Dermis blood vessel endothelial cell (primary cell): ENCODE measurements around the gene MRPL23. TPM values are rescaled to one million over a fixed set of nuclear protein-coding genes. Genes with fewer than 3 reads are reported as not detected.

Source experiments
- DNase-seq: peaks from one replicate; pipeline ENCODE4 v3.0.0; 2010
- total RNA-seq: library from RNA; depleted of rRNA; stranded (reverse); fragments of >200 nt; gene quantifications from 2 replicates; pipeline ENCODE4 v1.2.3, GENCODE V29; 2014

The MRPL23 gene
- total RNA-seq, 1 donor from 2014 or later, result 128 TPM

DNA sequence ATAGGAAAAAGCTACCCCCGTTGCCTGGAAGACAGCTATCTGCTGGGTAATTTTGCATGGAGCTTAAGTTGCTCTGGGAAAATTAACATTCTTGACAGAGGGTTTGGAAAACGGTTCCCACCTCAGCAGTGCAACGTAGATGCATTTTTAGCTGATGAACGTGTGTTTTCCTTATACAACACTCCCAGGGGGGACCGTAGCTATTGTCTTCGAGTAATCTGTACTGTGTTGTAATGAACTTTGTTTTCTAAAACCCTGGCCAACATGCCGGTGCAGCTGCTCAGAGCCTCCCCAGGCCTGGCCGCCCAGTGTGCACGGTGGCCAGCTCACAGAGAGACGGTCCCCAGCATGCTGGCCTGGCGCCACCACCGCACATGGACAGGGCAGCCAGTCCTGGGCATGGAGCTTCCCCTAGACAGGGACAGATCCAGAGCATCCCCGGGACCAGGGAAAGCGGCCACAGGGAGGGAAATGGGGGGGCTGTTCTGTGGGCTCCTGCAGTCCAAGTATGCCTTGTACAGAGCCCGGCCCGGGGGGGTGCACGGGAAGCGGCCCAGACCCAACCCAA, 25.5 kb upstream of the MRPL23 start:
- peak; percentile 47 for DNase-seq

DNA sequence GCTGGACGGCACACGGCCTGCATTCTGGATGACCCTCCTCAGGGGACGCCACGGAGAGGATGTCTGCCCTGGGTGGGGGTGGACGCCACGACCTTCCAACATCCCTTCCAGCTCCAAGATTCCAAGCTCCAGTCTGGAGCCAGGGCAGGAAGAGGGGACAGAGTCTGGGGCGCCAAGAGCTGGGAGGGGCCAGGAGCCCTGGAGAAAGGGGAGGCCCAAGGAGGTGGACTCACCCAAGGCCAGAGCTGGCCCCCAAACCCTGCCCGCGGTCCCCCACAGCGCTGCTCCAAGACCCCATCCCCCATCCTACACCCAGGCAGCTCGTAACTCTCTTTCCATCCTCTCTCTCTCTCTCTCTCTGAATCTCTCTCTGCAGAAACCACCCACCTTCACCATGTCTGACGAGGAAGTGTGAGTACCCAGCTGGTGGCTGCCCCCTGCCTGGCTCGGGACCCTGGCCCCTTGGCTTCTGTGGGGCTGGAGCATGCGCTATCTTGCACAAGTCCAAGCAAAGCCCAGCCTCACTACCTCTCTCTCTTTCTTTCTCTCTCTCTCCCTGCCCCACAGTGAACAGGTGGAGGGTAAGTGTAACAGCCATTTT, 24.6 kb upstream of the MRPL23 start:
- no peak for DNase-seq

DNA sequence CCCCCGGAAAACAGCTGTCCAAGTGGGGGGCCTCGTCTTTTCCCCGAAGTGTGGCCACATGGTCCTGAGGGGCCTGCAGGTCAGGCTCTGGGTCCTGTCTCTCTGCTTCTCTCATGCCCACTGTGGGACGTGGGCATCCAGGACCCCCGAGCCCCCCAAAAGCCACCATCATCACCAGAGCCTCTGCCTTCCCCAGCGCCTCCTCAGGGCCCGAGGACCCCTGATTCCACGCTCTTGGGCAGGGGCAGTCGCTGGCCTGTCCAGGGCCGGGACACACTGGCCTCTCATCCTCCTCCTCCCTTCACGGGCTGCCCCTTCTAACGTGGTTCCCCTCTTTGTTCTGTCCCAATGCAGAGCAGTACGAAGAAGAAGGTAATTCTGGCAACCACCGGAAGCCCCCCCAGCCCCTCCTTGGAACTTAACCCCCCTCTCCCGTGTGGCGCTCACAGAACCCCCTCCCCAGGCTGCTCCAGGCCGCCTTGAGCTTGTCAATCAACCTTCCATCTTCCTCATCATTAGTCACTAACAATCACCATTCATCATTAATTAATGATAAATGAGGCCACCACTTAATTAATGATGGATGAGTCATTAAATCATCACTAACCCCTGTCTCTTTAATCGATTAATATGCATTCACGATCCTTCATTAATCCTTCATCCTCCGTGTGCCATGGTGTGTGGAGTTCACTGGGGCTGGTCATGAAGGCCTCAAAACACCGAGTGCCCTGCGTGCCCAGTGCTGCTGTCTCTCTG, 23.8 kb upstream of the MRPL23 start:
- no peak for DNase-seq

DNA sequence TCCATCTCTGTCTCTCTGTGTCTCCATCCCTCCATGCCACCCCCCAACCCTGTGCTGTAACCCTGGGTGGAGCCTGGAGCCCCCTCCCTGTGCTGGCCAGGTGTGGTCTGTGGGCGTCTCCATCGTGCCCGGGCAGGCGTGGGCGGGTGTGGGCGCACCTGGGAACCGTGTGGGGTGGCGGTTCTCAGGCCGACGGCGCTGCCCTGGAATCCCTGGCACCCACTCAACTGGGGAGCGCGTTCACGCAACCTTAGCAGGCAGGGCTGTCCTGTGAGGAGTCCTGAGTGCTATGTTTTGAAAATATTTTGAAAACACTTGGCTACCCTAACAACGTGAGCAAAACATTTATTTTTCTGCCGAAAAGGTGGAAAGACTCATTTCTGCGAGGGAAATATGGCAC, 23.0 kb upstream of the MRPL23 start:
- no peak for DNase-seq

DNA sequence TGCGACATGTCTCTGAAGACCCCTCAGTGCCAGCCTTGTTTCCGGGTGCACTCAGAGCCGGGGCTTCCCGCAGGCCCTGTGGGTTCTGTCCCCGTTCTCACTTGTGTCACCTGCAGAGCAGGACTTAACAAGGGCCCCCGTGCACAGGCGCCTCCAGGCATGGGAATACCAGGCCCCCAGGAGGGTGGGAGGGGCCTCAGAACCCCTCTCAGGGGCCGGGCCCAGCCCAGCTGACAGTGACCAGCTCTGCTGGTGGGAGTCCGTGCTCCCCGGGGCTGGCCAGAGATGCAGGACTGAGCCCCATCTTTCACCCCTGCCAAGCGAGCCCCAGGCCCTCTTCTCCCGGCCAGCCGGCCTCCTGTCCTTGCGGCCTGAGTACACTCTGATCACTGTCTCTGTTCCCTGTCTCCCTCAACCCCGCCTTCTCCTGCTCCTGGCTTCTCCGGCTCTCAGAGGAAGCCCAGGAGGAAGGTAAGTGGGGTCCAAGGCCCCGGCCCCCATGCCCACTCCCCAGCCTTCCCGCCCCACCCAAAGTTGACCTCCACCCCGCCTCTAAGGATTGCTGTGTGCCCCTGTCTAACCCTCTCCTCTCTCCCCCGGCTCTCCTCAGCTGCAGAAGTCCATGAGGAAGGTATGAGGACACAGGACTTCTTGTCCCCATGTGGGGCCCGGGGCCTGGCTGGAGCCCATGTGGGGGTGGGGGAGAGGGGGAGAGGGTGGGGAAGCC, 22.3 kb upstream of the MRPL23 start:
- no peak for DNase-seq

DNA sequence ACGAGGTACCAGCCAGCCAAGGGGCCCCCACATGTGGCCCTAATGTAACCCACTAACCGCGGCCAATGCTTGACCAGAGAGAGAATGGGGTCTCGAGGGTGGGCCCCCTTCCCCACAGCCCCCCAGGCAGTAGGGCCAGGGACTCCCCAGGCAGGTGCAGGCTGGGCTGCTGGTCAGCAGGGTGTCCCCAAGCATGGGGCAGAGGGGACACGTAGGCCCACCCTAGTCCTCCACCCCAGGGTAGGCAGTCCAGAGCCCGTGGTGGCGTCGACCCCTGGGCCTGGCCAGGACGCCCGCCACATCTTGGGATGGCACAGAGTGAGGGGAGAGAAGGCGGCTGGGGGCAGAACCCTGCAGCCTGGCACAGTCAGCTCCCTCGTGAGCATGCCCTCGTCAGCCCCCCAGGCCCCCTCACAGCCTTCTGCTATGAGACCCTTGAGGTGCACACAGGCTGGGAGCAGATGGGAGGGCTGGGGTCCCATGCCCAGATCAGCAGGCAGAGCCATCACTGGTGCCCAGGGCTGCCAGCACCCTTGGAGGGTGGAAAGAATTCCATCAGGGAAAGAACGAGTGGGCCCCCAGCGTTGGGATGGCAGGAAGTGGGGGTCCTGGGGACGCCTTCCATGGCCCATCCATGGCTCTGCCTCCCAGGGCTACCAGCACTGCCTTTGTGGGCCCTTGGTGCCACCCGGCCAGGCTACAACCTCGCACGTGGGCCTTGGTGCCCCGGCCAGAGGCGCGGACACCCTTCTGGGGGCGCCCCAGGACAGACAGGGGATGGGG, 21.6 kb upstream of the MRPL23 start:
- no peak for DNase-seq

DNA sequence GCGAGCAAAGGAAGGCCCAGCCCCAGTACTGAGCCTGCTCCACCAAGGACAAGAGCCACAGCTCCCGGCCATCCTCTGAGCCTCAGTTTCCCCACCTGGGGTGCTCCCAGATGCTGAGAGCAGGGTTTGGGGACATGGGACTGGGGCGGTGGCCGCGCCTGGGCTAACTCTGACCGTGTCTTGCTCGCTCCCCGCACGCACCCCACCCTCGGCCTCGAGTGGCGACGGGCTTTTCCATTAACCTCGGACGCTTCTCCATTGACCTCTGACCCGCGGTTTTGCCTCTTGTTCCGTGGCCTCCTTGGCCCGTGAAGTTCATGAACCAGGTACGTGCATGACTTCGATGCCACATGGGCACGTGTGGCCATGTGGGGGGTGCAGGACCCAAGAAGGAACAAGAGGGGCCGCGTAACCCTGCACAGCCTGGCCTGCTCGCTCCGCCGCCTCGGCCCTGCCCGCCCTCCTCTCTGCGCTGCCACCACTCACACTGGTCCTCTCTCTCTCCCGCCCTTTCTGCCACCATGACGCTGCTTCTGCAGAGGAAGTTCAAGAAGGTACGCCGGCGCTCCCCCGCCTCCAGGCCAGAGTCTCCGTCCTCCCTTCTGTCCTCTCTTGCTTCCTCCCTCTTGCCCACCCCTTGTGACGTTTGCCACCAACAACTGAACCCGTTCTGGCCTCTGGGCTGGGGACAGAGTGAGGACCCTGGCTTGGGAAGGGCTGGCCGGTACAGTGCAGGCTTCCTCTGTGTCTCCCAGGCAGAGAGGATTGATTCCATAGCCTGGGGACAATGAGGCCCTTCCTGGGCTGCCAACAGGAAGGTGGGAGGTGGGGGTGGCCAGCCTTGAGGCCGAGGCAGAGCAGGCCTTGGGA, 20.7 kb upstream of the MRPL23 start:
- DNase-seq, result no peak

DNA sequence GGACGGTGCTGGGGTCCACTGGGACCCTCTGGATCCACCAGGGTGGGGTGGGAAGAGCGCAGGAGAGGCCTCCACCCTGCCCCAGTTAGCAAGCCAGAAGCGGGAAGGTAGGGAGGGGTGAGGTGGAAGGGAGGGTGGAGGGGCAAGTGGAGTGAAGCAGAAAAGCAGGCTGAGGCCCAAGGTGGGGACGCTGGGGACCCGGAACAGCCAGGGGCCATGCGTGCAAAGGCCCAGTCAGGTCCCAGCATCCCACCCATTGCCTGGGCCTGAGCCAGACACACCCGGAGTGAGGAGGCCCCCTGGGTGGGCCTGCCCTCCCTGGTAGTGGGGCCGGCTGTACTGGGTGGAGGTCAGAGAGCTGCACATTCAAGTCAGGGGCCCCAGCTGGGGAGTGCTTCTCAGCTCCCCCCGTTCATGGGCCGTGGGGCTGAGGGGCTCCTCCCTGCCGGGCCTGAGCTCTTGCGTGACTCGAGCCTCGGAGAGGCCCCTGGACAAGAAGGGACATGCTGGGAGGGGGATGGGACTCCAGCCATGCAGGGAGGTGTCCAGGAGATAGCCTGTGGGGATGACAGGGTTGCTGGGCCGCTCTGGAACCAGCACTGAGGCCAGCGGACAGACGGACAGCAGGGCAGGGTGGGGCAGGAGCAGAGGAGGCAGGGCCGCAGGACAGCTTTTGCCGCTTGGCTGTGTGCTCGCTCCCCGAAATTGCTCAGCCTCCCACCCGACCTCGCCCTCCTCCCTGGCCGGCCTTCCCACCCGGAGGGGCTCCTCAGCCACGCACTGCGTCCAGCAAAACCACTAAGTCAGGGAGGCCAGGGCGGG, 19.9 kb upstream of the MRPL23 start:
- no peak for DNase-seq

DNA sequence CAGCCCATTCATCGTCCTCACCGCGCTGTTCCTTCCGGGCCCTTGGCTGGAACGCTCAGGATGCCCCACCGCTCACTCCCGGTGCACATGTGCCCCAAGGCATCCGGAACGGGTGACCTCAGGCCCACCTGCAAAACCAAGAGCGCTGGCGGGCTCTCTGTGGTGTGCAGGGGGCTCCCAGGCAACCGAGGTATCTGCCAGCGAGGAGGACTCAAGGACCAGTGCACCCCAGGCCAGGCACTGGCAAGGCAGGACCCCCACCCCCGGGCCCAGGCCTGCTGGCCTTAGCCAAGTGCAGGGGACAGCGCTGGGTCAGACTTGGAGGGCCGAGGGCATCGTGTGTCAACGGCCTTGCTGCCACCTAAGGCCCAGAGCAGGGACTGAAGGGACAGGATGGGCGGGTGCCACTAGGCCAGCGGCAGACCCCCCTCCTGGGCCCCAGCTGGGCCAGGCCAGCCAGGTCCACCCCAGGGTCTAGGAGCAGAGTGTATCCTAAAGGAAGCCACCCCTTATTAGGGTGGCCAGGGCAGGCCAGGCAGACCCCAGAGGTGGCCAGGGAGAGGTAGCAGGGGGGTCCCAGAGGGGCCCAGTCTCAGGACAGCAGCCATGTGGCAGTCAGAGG, 19.2 kb upstream of the MRPL23 start:
- DNase-seq, result no peak

DNA sequence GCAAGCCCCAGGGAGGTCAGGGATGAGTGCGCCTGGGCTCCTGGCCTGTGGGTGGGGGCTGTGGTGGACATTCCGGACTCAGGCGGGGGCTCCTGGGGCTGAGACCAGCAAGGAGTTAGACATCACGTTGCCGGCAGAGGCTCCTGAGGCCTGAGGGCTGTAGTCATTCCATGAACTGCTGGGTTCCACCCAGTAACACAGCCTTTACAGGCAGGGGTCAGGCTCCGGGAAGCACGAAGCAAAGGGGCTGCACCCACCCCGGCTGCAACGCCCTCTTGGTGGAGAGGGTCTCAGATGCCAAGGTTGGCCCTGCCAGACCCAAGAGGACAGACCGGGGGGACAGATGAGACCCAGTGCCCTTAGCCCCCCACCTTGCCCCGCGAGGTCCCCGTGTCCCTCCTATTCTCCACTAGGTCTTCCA, 18.7 kb upstream of the MRPL23 start:
- DNase-seq, result no peak

DNA sequence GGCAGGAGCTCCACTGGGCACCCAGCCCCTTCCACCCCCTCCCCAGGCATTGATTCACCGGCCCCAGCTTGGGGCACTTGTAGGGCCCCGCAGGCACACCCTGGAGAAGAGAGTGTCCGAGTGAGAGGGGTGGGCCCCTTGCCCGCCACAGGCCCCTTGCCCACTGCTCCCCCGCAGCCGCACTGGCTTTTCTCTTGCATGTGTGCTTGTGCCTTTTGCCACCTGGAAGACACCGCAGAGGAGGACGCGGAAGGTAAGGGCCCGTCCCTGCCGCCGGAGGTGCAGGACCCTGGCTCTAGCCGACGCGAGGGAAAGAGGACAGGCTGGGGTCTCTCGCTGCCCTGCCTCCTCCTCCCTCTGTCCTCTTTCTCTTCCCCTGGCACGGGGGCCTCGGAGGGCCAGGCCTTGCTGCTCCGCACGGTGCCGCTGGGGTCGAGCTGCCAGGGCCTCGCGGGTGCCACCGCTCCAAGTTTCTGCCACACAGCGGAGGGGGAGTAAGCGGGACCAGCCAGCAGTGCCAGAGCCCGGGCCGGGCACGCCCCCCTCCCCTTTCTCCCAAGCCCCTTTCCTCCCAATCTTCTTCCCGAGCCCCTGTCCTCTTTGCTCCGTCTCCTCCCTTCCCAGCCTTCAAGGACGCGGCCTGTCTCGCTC, 18.1 kb upstream of the MRPL23 start:
- DNase-seq, result no peak

DNA sequence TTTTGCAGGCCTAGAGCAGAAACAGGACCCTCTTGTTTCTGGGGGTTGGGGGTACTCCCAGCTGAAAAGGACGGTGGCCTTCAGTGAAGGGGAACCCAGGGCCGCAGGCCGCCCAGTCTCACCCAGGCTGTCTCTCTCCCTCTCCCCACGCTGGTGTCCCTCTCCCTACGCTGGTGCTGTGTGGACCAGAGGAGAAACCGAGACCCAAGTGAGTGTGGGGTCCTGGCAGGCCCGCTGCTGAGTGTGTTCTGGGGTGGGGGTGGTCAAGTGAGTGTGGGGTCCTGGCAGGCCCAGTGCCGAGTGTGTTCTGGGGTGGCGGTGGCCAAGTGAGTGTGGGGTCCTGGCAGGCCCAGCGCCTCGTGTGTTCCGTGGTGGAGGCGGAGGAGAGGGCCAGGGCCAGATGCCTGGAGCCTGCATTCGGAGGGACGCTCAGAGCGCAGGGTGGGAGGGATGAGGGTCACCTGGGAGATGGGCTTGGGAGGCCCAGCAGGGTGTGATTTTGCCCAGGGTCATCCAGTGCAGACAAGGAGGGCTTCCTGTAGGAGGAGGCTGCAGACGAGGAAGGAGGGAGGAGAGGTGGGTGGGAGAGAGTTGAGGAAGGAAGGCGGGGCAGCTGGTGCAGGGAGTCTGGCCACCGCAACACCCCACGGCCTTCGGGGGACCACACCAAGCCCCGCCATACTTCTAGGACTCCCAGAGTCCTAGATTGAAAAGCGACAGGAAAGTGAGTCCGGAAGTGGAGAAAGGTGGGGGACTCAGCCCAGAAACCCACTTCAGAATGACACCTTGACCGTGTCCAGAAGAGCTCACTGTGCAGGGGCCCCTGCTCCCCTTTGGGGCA, 17.3 kb upstream of the MRPL23 start:
- no peak for DNase-seq

DNA sequence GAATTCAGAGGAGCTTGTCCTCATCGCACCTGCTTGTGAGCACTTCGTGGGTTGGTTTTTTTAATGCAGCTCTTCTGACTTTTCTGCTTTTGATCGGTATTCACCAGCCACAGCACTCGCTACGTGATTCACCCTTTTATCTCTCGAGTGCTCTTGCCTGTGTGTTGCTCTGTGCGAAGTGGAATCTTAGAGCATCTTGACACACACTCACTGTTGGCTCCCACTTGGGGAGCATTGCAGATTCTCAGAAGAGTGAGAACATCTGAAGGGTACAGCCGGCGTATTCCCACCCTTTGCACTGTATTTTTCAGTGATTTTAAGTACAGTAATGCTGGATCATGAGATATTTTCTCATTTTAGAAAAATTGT, 16.7 kb upstream of the MRPL23 start:
- no peak for DNase-seq

DNA sequence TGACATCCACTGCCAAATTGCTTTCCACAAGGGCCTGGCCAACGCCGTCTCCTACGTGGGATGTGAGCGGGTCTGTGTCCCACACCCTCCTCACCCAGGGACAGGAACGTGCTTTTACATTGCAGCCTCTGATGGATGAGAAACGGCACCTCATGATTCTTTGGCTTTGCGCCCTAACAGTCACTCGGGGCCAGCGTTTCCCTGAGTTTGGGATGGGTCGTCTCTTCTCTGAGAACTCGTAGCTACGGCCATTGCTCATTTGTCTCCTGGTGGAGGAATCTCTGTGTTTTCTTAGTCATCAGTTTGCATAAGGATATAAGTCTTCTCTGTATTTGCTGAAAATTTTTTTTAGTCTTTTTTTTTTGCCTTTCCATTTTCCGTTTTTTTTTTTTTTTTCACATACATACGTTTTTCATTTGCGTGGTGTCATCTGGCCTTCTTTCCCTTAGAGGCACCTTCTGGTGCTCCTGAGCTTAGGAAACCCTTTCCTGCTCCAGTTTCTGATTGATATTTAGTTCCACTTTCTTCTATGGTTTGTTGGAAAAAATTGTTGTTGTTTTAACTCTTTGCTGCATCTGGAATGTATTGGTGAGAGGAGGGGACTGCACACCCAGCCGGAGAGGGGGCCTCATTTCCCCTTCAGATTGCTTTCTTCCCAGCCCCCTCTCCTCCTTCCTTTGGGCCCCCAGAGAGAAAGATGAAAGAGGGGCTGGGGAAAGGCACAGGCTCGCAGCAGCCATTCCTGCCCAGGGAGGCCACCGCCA, 15.6 kb upstream of the MRPL23 start:
- DNase-seq, result no peak

DNA sequence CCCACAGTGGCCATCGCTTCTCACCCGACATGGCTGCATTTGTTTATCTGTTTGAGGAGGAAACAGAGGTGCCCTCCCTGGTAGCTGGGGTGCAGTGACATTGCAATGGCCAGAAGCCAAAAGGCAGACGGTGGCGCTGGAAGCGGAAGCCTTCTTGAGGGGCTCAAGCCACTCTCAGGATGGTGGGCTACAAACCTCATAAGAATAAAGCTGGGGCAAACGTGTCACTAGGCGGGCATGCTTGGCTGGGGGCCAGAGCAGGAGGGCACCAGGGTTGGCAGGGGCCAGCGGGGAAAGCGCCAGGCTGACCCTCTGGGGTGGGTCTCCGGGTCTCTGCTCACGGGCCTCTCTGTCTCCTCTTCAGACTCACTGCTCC, 15.0 kb upstream of the MRPL23 start:
- no peak for DNase-seq

DNA sequence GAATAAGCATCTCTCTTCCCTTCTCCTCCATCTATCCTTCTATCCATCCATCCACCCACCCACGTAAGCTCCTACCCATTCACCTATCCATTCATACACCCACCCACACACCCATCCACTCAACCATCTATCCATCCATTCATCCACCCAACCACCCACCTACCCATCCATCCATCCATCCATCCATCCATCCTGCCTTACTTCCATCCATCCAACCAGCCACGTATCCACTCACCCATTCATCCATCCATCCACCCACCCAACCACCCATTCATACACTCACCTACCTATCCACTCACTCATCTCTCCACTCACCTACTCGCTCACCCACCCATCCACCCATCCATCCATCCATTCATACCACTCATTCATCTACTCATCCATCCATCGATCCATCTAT, 14.5 kb upstream of the MRPL23 start:
- DNase-seq, result no peak

DNA sequence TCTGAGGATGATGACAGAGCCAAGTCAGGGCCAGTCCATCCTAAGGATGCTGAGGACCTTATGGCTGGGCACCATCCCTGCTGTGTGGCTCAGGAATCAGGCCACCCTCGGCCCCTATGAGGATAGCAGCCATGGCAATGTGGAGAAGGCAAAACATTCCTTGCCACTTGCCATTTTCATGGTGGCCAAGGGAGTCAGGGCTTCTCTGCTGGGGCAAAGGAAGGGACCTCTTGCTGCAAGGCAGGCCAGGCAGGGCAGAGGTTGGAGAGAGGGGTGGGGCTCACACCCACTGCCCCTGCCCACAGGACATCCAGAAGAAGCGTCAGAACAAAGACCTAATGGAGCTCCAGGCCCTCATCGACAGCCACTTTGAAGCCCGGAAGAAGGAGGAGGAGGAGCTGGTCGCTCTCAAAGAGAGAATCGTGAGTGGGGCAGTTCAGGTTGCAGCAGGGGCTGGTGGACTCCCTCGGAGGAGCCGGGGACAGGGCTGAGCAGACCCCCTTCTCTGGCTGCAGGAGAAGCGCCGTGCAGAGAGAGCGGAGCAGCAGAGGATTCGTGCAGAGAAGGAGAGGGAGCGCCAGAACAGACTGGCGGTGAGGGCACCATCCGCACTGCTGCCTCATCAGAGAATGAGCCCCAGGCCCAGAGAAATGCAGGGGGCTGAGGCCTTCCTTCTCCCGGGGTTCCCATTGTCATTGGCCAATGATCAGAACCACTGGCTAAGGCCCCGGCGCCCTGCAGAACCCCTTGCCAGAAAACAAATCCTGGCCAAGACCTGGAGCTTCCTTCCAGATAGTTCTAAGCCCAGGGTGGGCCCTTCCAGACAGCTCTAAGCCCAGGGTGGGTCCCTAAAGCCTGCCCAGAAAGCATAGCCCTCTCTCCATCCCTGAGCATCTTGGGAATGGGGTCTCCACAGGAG, 13.5 kb upstream of the MRPL23 start:
- DNase-seq, result no peak
